GM06990 (cell line): ENCODE results near the gene PTPN6.

Experiments
- DNase-seq: peaks from one replicate; pipeline ENCODE4 v3.0.0-alpha.2; 2011; ENCODE audit not compliant: insufficient read length; ENCODE audit errors: extremely low read depth
- H3K27me3 ChIP-seq: replicated peaks from 2 replicates; pipeline ENCODE4 v1.6.0; 2011; ENCODE audit warnings: low read length; ENCODE audit not compliant: control insufficient read depth, insufficient read depth
- H3K36me3 ChIP-seq: 2 replicates; pipeline ENCODE4 v1.5.1; 2011; ENCODE audit warnings: low read length; ENCODE audit not compliant: control insufficient read depth, insufficient read depth
- H3K4me3 ChIP-seq: replicated peaks from 2 replicates; pipeline ENCODE4 v1.5.1; 2011; ENCODE audit warnings: low read depth, mild to moderate bottlenecking, control low read depth, low read length
- TF ChIP-seq, protein P1 (sequence below): IDR thresholded peaks from 2 replicates; pipeline ENCODE4 v1.5.1; 2011; ENCODE audit warnings: low read length, control low read depth, mild to moderate bottlenecking, inconsistent platforms; ENCODE audit not compliant: insufficient read depth, poor library complexity, severe bottlenecking

The PTPN6 gene

DNA sequence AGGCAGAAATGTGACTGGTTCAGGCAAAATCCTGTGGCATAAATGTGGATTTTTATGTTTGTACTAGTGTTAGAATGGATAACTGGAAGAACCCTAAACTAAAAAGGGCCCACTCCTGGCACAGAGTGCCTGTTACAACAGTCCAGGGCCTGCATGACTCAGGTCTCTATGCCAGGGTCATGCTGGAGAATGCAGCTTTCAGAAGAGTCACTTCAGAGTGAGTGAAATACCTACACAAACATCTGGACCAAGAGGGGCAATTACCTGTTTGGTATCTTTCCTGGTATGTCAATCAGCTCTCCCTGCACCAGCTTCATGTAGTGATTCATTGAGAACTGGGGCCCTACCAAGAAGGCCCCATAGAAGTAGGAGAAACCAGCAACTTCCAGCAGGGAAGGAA lies 29.6 kb downstream of the PTPN6 start:
- H3K27me3 ChIP-seq: no peaks in the 10 kb centered on the region
- TF ChIP-seq, protein P1, sequence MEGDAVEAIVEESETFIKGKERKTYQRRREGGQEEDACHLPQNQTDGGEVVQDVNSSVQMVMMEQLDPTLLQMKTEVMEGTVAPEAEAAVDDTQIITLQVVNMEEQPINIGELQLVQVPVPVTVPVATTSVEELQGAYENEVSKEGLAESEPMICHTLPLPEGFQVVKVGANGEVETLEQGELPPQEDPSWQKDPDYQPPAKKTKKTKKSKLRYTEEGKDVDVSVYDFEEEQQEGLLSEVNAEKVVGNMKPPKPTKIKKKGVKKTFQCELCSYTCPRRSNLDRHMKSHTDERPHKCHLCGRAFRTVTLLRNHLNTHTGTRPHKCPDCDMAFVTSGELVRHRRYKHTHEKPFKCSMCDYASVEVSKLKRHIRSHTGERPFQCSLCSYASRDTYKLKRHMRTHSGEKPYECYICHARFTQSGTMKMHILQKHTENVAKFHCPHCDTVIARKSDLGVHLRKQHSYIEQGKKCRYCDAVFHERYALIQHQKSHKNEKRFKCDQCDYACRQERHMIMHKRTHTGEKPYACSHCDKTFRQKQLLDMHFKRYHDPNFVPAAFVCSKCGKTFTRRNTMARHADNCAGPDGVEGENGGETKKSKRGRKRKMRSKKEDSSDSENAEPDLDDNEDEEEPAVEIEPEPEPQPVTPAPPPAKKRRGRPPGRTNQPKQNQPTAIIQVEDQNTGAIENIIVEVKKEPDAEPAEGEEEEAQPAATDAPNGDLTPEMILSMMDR: no peak
- peaks cover 38% of the 10 kb centered on the region for H3K36me3 ChIP-seq
- DNase-seq: no peak
- H3K4me3 ChIP-seq: no peak overlapping the region

GRCh38 chr12:6981152-6982052 lies 30.2 kb downstream of the PTPN6 start:
- DNase-seq: no peak
- TF ChIP-seq, protein P1: no peak
- Histone ChIP-seq H3K36me3 (peaks cover 34% of the 10 kb centered on the region), H3K4me3 (no peak overlapping the region), H3K27me3 (no peaks in the 10 kb centered on the region)

DNA sequence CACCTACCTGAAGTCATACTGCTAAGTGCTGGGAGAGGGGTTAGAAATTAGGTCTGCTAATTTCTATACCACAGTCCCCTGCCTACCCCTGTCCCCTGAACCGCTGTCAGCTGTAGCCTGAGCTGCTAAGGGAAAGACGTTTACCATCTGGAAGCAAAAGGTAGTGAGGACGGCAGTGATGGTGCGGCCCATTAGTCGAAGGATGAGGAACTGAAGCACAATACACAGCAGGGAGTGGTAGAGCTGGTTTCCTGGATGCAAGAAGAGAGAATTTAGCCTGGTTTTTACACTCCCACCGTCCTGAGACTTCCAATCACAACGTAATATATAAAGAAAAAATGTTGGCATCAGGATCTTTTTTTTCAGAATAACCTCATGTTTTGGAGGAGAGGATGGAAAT lies 31.4 kb downstream of the PTPN6 start:
- DNase-seq: no peak
- H3K4me3 ChIP-seq: no peak overlapping the region
- TF ChIP-seq, protein P1: no peak
- no peaks in the 10 kb centered on the region for H3K27me3 ChIP-seq
- peaks cover 27% of the 10 kb centered on the region for H3K36me3 ChIP-seq

DNA sequence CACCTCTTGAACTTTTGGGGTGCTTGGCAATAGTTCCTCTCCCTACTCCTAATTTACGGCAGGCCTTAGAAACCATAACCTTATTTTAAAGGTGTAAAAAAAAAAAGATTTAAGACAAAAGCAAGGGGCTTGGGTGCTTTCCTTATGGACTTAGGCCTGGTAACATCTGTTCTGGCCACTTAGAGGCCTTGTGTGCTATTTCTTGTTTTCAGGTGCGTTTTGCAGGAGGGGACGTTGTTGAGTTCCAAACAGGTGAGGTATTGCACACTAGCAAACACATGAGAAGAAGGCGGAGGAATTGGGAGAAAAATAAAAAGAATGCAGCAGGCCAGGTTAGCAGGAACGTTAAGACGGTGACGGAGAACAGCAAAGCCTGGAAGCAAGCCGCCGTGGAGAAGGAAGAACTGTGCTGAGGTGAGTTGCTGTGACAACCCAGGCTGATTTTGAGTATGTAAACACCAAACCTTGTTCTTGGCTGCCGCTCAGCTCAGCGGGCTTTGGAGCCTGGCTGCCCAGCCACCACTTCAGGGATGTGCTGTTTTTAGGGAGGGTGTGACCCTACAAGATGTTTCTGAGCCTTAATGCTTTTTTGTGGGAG lies 36.9 kb downstream of the PTPN6 start:
- Histone ChIP-seq H3K27me3 (no peaks in the 10 kb centered on the region), H3K36me3 (peaks cover 6% of the 10 kb centered on the region), H3K4me3 (no peak overlapping the region)
- no peak for DNase-seq
- TF ChIP-seq, protein P1: no peak

GRCh38 chr12:6996040-6996441 lies 44.9 kb downstream of the PTPN6 start:
- no peak overlapping the region for H3K4me3 ChIP-seq
- no peaks in the 10 kb centered on the region for H3K27me3 ChIP-seq
- TF ChIP-seq, protein P1: no peak
- no peak for DNase-seq
- H3K36me3 ChIP-seq: peaks cover 3% of the 10 kb centered on the region
